GM20000 (cell line): ENCODE data around the gene CHD5.
"Not testable (repeated sequence)": the region's sequence is repeated elsewhere in the genome, so short reads cannot be mapped to it uniquely, and the experiment has no call there.

Experiments
- DNase-seq: peaks from one replicate; pipeline ENCODE4 v3.0.0; 2012; ENCODE audit warnings: low spot score
- CTCF ChIP-seq: IDR thresholded peaks from 2 replicates; pipeline ENCODE4 v1.5.1; 2012; ENCODE audit warnings: mild to moderate bottlenecking, control low read depth; ENCODE audit errors: extremely low read depth, missing control alignments

The CHD5 gene

DNA sequence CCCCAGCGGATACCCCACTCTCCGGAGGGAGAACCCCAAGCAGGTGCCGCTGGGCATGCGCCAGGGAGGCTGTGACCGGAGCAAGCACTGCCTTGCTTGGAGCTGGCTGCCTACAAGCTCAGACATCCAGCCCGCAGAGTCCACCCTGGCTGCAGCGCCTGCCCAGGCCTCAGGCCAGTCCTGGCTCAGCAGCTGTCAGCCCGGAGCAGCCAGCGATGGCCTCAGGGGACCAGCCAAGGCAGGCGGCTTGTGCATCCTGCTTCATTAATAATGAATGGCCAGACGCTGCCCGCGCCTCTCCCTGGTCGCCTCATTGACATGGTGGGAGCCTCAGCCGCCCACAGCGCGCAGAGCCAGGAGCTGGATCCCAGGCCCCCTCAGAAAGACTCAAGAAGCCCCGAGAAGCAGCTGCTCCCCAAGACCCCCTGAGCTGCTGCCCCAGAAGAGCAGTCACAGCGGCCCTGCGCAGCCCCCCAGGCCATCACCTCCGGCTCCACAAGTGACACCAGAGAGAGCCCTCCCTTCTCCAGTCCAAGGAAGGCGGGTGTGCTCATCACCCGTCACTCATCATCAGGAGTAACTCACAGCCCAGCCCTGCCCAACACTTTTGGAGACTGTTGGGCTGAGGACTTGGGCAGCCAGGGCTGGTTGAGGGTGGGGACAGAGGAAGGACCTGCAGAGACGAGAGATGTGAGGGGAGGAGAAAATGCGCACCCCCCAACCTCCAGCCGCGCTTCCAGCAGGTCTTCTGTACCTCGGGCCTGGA, 114.8 kb downstream of the CHD5 start:
- no peak for DNase-seq
- TF ChIP-seq CTCF, result no peak

GRCh38 chr1:6063532-6064053, 116.5 kb downstream of the CHD5 start:
- DNase-seq, result not testable (repeated sequence)

DNA sequence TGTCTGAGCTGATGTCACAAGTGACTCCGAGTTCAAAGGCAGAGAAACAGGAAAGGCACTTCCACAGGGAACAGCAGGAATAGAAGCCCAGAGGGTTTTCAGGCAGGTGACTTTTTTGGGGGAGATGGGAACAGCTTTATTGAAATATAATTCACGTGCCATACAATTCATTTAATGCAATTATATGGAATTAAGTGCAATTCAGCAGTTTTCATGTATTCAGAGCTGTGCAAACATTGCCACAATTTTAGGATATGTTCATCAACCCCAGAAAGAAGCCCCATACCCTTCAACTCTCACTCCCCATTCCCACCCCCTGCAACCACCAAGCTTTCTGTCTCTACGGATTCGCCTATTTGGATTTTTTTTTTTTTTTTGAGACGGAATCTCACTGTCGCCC, 117.5 kb downstream of the CHD5 start:
- TF ChIP-seq CTCF, result no peak
- DNase-seq, result no peak

- no peak for DNase-seq
These were observed 120.3 kb downstream of the CHD5 start for GRCh38 chr1:6059866-6060265.

DNA sequence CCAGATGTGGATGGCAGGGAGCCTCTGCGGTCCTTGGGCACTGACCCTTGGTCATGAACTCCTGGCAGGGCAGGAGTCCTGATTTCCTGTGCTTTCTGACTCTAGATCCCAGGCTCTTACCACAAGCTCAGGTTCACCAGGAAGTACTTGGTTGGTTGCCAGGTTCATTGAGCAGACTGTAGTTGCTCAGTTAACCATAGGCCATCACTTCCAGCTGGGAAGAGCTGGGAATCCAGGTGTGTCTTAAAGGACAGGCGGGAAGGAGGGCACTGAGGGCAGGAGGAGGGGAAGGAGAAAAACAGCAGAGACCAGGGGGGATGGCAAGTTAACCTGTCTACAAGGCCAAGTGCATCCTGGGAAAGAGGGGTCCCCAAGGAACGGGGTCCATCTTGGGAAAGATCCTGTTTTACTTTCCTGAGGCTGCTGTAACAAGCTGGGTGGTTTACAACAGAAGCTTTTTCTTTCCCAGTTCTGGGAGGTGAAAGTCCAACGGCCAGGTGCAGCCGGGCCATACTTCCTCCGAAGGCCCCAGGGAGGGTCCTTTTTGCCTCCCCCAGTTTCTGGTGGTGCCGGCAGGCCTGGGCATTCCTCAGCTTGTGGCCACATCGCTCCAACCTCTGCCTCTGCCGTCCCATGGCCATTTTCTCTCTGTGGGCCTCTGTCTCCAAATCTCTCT, 122.8 kb downstream of the CHD5 start:
- DNase-seq, result no peak
- TF ChIP-seq CTCF, result no peak

More at GRCh38 chr1:6059866-6060265, 120.3 kb downstream of the CHD5 start:
- no peak for TF ChIP-seq CTCF

GRCh38 chr1:6056572-6056948, 123.6 kb downstream of the CHD5 start:
- no peak for DNase-seq
- TF ChIP-seq CTCF, result no peak

DNA sequence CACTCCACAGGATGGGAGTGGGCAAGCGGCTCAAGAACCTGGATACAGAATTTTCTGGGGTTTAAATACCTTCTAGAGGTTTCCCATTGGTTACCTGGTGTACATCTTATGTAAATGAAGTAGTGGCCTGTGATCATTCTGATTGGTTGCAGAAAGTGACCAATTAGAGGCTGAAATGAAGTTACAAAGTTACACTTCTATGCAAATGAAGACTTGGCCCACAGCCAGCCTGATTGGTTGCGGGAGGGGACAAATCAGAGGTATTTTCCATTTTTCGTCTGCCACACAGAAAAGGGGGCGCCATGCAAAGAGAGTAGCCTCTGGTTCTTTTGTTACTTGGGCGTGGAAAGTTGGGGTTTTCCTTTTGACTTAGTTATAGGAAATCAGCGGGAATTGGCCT, 125.5 kb downstream of the CHD5 start:
- no peak for TF ChIP-seq CTCF
- DNase-seq, result no peak
